Karpas-422 (cell line): ENCODE measurements around the gene PCNX3. TPM values are rescaled to one million over a fixed set of nuclear protein-coding genes. Genes with fewer than 3 reads are reported as not detected.
A peak's percentile ranks its signal among the peaks of the same experiment; 100 is the strongest.

Experiments
- DNase-seq: peaks from one replicate; pipeline ENCODE4 v3.0.0-alpha.2; 2015
- H2AFZ ChIP-seq: fragments of 200-600 bp; sonication (generic); 2 replicates; pipeline ENCODE4 v1.6.1; 2014; ENCODE audit warnings: antibody characterized with exemption, low read length, mixed read lengths
- H3K27ac ChIP-seq: fragments of 200-600 bp; sonication (generic); 2 replicates; pipeline ENCODE4 v1.5.1; 2014; ENCODE audit warnings: mild to moderate bottlenecking, low read length, moderate library complexity
- H3K27me3 ChIP-seq: fragments of 200-600 bp; sonication (generic); 2 replicates; pipeline ENCODE4 v1.6.1; 2014; ENCODE audit warnings: low read length, mixed read lengths
- H3K36me3 ChIP-seq: fragments of 200-600 bp; sonication (generic); 2 replicates; pipeline ENCODE4 v1.6.1; 2014; ENCODE audit warnings: low read length, mixed read lengths; ENCODE audit not compliant: insufficient read depth
- H3K4me1 ChIP-seq: fragments of 200-600 bp; sonication (generic); 2 replicates; pipeline ENCODE4 v1.6.1; 2014; ENCODE audit warnings: mild to moderate bottlenecking, low read length, mixed read lengths
- H3K4me2 ChIP-seq: fragments of 200-600 bp; sonication (generic); 2 replicates; pipeline ENCODE4 v1.6.1; 2014; ENCODE audit warnings: low read length, low read depth, mild to moderate bottlenecking; ENCODE audit not compliant: poor library complexity, severe bottlenecking
- H3K4me3 ChIP-seq: fragments of 200-600 bp; sonication (generic); 2 replicates; pipeline ENCODE4 v1.5.1; 2014; ENCODE audit warnings: mild to moderate bottlenecking, antibody characterized with exemption, low read length, mixed read lengths
- H3K79me2 ChIP-seq: fragments of 200-600 bp; sonication (generic); 2 replicates; pipeline ENCODE4 v1.6.1; 2014; ENCODE audit warnings: mild to moderate bottlenecking, low read length, mixed read lengths
- H3K9ac ChIP-seq: fragments of 200-600 bp; sonication (generic); 2 replicates; pipeline ENCODE4 v1.6.0; 2014; ENCODE audit warnings: low read length
- H3K9me2 ChIP-seq: fragments of 200-600 bp; sonication (generic), shearing (Covaris generic); replicated peaks from 2 replicates; pipeline ENCODE4 v1.6.0; 2014; ENCODE audit warnings: mild to moderate bottlenecking, low read length, moderate library complexity; ENCODE audit not compliant: insufficient read depth
- H3K9me3 ChIP-seq: fragments of 300-700, 200-600 bp; sonication (generic); 2 replicates; pipeline ENCODE4 v1.6.1; 2014; ENCODE audit warnings: low read length, mixed read lengths
- H4K20me1 ChIP-seq: fragments of 200-600 bp; sonication (generic); 2 replicates; pipeline ENCODE4 v1.6.1; 2014; ENCODE audit warnings: mild to moderate bottlenecking, antibody characterized with exemption, low read length, low read depth; ENCODE audit not compliant: insufficient read depth
- total RNA-seq: library from RNA; depleted of rRNA; stranded (reverse); fragments of >200 nt; shearing (Covaris generic); gene quantifications from 2 replicates; pipeline ENCODE4 v1.2.3, GENCODE V29; 2014; ENCODE audit warnings: low replicate concordance

PCNX3 gene
- total RNA-seq, 1 experiment from 2014 or later = 20.4 TPM

- Histone ChIP-seq H2AFZ (no peak overlapping the region), H3K79me2 (no peaks in the 10 kb centered on the region), H3K27ac (no peak overlapping the region), H4K20me1 (no peaks in the 10 kb centered on the region), H3K9ac (no peak overlapping the region), H3K36me3 (no peaks in the 10 kb centered on the region), H3K27me3 (no peaks in the 10 kb centered on the region), H3K9me3 (no peaks in the 10 kb centered on the region), H3K4me1 (peaks cover 29% of the 10 kb centered on the region), H3K9me2 (no peaks in the 10 kb centered on the region), H3K4me3 (no peak overlapping the region), H3K4me2 (no peak overlapping the region)
- no peak for DNase-seq
Measured at GRCh38 chr11:65591939-65592857, 23.4 kb upstream of the PCNX3 start.

- Histone ChIP-seq H3K4me3 (no peak overlapping the region), H2AFZ (no peak overlapping the region), H3K9ac (no peak overlapping the region), H3K27ac (no peak overlapping the region), H3K4me2 (no peak overlapping the region), H4K20me1 (no peaks in the 10 kb centered on the region), H3K9me3 (no peaks in the 10 kb centered on the region), H3K4me1 (peaks cover 22% of the 10 kb centered on the region), H3K27me3 (no peaks in the 10 kb centered on the region), H3K36me3 (no peaks in the 10 kb centered on the region), H3K79me2 (no peaks in the 10 kb centered on the region), H3K9me2 (no peaks in the 10 kb centered on the region)
- DNase-seq = no peak
Measured at GRCh38 chr11:65592858-65593517, 22.6 kb upstream of the PCNX3 start.

- Histone ChIP-seq H3K4me2 (no peak overlapping the region), H3K27me3 (no peaks in the 10 kb centered on the region), H3K9me3 (no peaks in the 10 kb centered on the region), H2AFZ (no peak overlapping the region), H4K20me1 (no peaks in the 10 kb centered on the region), H3K4me3 (no peak overlapping the region), H3K27ac (no peak overlapping the region), H3K9ac (no peak overlapping the region), H3K9me2 (no peaks in the 10 kb centered on the region), H3K4me1 (peaks cover 14% of the 10 kb centered on the region), H3K36me3 (no peaks in the 10 kb centered on the region), H3K79me2 (no peaks in the 10 kb centered on the region)
- peak; percentile 78 for DNase-seq
Measured at GRCh38 chr11:65593518-65594414, 21.8 kb upstream of the PCNX3 start.

GRCh38 chr11:65595131-65595530, 20.4 kb upstream of the PCNX3 start:
- Histone ChIP-seq H4K20me1 (no peaks in the 10 kb centered on the region), H2AFZ (no peak overlapping the region), H3K79me2 (no peaks in the 10 kb centered on the region), H3K9ac (0 out of 2 replicates have a peak overlapping the region, but pooled peaks have one; percentile 30), H3K4me2 (no peak overlapping the region), H3K9me2 (no peaks in the 10 kb centered on the region), H3K4me1 (peaks cover 12% of the 10 kb centered on the region), H3K4me3 (no peak overlapping the region), H3K27me3 (no peaks in the 10 kb centered on the region), H3K9me3 (no peaks in the 10 kb centered on the region), H3K27ac (no peak overlapping the region; the same call in 1 of the 2 replicates), H3K36me3 (no peaks in the 10 kb centered on the region)
- DNase-seq = peak; percentile 52

GRCh38 chr11:65595543-65596281, 19.9 kb upstream of the PCNX3 start, which contains the start of gene KCNK7:
TSS of gene KCNK7 (minus strand) at chr11:65595800. CDS start at chr11:65595772, 28 bp downstream.
- Histone ChIP-seq H3K4me2 (no peak within 1 kb of the TSS), H4K20me1 (no peaks in the 10 kb centered on the region), H3K27me3 (no peaks in the 10 kb centered on the region), H3K36me3 (no peaks in the 10 kb centered on the region), H3K9ac (0 out of 2 replicates have a peak within 1 kb of the TSS, but pooled peaks have one; percentile 30), H3K4me1 (peaks cover 12% of the 10 kb centered on the region), H3K9me2 (no peaks in the 10 kb centered on the region), H3K79me2 (no peaks in the 10 kb centered on the region), H2AFZ (no peak within 1 kb of the TSS), H3K9me3 (no peaks in the 10 kb centered on the region), H3K4me3 (no peak within 1 kb of the TSS), H3K27ac (no peak within 1 kb of the TSS; the same call in 1 of the 2 replicates)
- peak; percentile 59 for DNase-seq

GRCh38 chr11:65596520-65596919, 19.1 kb upstream of the PCNX3 start:
- H3K9ac ChIP-seq = no peak overlapping the region

GRCh38 chr11:65598258-65598699, 17.3 kb upstream of the PCNX3 start:
- Histone ChIP-seq H3K36me3 (no peaks in the 10 kb centered on the region), H4K20me1 (no peaks in the 10 kb centered on the region), H3K27me3 (no peaks in the 10 kb centered on the region), H3K4me1 (peaks cover 12% of the 10 kb centered on the region), H3K9ac (no peak overlapping the region), H3K79me2 (no peaks in the 10 kb centered on the region), H3K27ac (no peak overlapping the region), H2AFZ (no peak overlapping the region), H3K4me3 (no peak overlapping the region), H3K9me3 (no peaks in the 10 kb centered on the region), H3K9me2 (no peaks in the 10 kb centered on the region), H3K4me2 (no peak overlapping the region)
- DNase-seq = no peak

More at GRCh38 chr11:65596520-65596919, 19.1 kb upstream of the PCNX3 start:
- Histone ChIP-seq H3K4me1 (peaks cover 12% of the 10 kb centered on the region), H3K36me3 (no peaks in the 10 kb centered on the region), H3K4me3 (no peak overlapping the region), H3K9me2 (no peaks in the 10 kb centered on the region), H3K79me2 (no peaks in the 10 kb centered on the region), H4K20me1 (no peaks in the 10 kb centered on the region), H3K9me3 (no peaks in the 10 kb centered on the region), H3K27me3 (no peaks in the 10 kb centered on the region), H3K4me2 (no peak overlapping the region), H2AFZ (no peak overlapping the region), H3K27ac (no peak overlapping the region)
- no peak for DNase-seq
